GM19193 (cell line): Measurements from ENCODE around the gene PSAPL1.

Experiments
- POLR2A ChIP-seq: IDR thresholded peaks from 4 replicates; pipeline ENCODE4 v1.6.1; 2011; ENCODE audit not compliant: insufficient read depth, insufficient read length; ENCODE audit errors: extremely low read depth

Gene PSAPL1

DNA sequence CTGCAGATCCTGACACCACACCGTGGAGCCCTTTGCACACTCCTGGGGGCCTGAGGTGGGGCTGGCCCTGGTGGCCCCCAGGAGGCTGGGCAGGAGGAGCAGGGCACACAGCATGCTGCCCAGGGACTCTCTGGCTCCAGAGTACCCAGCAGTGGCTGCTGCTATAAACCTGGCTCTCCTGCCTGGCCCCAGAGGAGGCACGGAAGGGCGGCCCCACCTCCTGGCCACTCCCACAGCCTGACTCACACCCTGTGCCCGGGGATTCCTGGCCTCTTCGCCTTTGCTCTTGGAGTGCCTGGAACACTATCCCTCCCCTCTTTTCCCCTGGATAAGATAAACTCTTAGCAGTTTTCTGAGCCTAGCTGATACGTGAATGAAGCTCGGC lies at the start of gene PSAPL1:
PSAPL1 (minus strand) TSS at position 165 of the 385 bp plus-strand sequence; CDS start at position 114, 51 bp downstream.
- no peak for TF ChIP-seq POLR2A

DNA sequence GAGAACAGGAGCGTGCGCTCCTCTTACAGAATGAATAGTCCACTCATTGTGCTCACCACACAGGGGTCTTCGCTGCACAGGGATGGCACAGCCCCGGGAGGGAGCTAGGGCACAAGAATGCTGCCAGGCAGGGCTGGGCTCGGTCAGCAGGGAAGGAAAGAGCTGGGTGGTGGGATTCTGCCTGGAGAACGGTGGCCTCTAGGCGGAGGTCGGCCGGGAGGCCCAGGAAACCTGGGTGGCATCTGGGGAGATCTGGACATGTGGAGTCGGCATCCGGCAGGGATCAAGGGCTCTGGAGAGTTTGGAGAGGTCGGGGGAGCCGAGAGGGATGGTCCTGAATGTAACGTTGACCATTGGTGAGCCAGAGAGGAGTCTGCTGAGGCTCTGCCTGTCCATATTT lies 46.5 kb upstream of the PSAPL1 start:
- no peak for TF ChIP-seq POLR2A

- no peak for TF ChIP-seq POLR2A
These were observed 45.7 kb upstream of the PSAPL1 start for GRCh38 chr4:7480423-7480822.

- no peak for TF ChIP-seq POLR2A
These were observed 43.9 kb upstream of the PSAPL1 start for GRCh38 chr4:7478665-7479064.

DNA sequence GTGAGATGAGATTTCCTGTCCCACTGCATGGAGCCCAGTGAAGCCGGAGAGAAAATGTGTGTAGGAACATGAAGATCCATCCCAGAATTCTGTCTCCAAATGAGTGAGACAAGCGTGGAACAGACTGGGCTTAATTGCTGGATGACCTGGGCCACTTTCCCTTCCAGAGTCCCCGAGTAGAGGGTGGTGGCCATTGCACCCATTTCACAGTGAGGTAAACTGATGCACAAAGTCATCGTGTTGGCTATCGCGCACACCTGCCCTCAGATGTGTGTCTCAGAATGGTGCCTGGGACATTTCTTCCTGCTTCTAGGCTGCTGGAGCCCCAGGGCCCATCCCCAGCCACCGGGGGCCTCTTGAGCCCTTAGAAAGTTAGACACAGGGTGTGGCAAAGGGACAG lies 43.0 kb upstream of the PSAPL1 start:
- no peak for TF ChIP-seq POLR2A

- no peak for TF ChIP-seq POLR2A
These were observed 42.1 kb upstream of the PSAPL1 start for GRCh38 chr4:7476820-7477219.

- no peak for TF ChIP-seq POLR2A
These were observed 40.5 kb upstream of the PSAPL1 start for GRCh38 chr4:7475207-7475606.

- no peak for TF ChIP-seq POLR2A
These were observed 39.6 kb upstream of the PSAPL1 start for GRCh38 chr4:7474320-7474719.

DNA sequence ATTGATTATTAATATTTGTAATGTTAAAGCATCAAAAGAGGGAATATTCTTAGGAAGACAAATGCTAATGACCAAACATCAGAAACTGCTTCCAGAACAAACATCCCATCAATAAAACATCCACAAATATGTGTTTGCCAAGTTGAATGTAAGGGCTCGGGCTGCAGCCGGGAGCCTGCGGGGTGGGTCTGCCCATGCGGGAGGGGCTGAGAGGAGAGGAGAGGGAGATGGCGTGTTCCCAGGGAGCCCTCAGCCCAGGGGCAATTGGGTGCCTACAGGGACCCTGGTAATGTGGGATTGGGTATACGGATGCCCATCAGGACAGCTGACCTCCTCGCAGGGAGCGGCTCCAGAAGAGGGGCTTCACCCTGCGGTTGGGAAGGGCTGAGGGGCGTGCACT lies 38.4 kb upstream of the PSAPL1 start:
- no peak for TF ChIP-seq POLR2A

DNA sequence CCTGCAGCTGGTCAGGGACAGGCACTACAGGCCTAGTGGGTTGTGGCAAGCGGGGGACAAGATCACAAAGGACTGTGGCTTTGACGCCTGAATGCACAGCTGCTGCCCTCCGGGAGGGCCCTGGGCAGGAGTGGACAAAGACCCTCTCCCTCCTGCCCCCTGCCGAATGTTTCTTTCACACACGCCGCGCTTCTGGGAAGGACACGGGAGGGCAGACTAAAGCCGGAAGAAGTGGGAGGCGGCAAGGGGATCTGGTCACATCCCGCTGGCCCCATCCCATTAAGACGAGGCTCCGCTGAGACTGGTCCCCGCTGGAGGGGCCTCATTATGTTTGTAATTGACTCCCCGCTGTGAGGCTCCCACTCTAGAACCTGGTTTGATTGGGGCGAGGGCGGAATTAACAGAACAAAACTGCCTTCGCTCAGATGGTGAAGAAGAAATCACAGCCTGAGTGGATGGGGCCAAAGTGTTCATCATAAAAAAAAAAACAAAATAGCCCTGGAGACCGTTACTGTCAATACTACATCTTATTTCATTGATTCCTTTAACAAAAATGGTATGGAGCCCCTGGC lies 37.8 kb upstream of the PSAPL1 start:
- no peak for TF ChIP-seq POLR2A

DNA sequence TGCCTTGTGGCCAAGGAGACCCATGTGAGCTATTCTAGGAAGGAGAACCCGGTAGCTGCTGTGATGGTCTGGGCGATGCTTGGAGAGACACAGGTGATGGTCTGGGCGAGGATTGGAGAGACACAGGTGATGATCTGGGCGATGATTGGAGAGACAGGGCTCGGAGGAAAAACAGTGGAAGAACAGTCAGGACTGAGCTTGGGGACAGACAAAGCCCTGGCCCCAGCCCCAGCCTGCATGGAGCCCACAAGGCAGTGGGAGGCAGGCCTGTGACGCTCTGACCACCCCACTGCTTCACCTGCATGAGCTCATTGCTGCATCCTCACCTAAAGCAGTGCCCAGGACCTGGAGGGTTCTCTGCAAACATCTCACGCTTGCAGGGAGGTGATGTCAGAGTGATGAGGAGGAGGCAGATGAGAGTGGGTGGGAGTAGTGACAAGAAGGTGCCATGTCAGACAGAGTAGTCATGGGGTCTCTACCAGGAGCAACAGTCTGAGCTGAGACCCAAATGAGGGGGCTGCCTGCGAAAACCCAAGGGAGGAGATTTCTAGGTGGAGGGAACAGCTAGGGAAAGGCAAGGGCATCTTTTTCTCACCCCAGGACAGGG lies 35.9 kb upstream of the PSAPL1 start:
- TF ChIP-seq POLR2A: no peak

- no peak for TF ChIP-seq POLR2A
These were observed 35.4 kb upstream of the PSAPL1 start for GRCh38 chr4:7470111-7470510.

GRCh38 chr4:7469023-7469422 lies 34.3 kb upstream of the PSAPL1 start:
- TF ChIP-seq POLR2A: no peak

DNA sequence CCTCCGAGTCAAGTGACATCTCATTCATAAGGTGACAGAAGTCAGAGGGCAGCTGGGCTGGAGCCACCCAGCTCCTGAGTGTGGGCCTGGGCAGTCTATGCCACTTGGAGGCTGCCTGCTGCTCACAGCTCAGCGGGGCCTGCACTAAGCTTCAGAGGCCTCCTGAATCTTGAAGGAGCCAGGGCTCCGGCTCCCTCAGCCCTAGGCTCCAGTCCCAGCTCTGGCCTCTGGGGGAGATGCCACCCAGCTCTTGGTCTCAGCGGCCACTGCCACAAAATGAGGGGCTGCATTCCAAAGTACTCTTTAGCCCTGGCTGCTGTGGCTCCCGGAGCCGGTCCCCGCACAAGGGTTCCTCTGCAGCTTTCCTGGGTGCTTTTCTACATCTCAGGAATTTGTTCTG lies 32.7 kb upstream of the PSAPL1 start:
- no peak for TF ChIP-seq POLR2A

DNA sequence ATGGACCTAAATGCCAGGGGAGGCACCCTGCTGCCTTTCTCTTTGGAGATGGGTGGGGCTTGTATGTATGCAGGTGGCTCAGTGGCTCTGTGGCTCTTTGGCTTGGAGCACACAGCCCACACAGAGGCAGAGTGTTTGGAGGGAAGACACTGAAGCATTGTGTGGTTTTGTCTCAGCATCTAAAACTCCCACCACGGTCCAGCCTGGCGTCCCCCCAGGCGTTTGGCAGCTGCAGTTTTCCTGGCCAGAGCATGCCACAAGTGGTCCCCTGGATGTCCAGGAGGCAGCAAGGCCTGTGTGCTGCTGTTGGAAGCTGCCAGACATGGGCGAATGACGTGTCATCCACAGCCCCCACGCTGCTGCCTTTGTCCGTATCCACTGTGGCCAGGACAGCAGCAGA lies 32.2 kb upstream of the PSAPL1 start:
- no peak for TF ChIP-seq POLR2A

- TF ChIP-seq POLR2A: no peak
These were observed 31.5 kb upstream of the PSAPL1 start for GRCh38 chr4:7466215-7466614.

DNA sequence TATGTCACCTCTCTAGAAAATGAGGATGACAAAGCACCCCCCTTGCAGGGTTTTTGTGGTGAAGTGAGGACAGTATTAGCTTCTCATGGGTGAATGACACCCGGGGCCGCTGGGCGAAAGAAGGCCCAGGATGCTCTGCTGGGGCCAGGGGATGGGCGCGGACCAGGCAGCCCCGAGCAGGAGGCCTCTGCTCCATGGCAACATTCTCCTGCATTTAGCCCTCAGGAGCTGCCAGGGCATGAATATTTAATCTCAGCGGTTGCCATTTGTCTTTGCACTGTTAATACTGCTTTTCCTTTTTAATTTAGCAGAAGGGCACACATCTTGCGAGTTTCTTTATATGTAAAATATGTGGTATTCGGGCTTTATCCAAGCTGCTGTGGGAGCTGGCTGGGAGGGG lies 30.3 kb upstream of the PSAPL1 start:
- TF ChIP-seq POLR2A: no peak
